Middle frontal gyrus (tissue), 1 donor: Measurements from ENCODE around the gene SND1.
A peak's percentile ranks its signal among the peaks of the same experiment; 100 is the strongest.

ENCODE experiments used
- DNase-seq: peaks from one replicate; pipeline ENCODE4 v3.0.0-alpha.2; 2015; ENCODE audit warnings: low spot score; ENCODE audit errors: extremely low spot score

The SND1 gene

GRCh38 chr7:128131115-128131514, 479.1 kb downstream of the SND1 start:
- DNase-seq = no peak

- DNase-seq = no peak
These were observed 479.7 kb downstream of the SND1 start for GRCh38 chr7:128131731-128132130.

- no peak for DNase-seq
These were observed 480.6 kb downstream of the SND1 start for GRCh38 chr7:128132426-128133069.

- DNase-seq = no peak
These were observed 483.1 kb downstream of the SND1 start for GRCh38 chr7:128135159-128135514.

- peak; percentile 27 for DNase-seq
These were observed 483.7 kb downstream of the SND1 start for GRCh38 chr7:128135515-128136214.

GRCh38 chr7:128136215-128136597, 484.2 kb downstream of the SND1 start:
- DNase-seq = no peak

- DNase-seq = no peak
These were observed 485.2 kb downstream of the SND1 start for GRCh38 chr7:128137181-128137580.

GRCh38 chr7:128139406-128139805, 487.4 kb downstream of the SND1 start:
- DNase-seq = no peak

- no peak for DNase-seq
These were observed 489.7 kb downstream of the SND1 start for GRCh38 chr7:128141683-128142195.
